Femur (tissue), 1 donor: ENCODE measurements around the gene AMOTL2.

Experiments
- DNase-seq: peaks from one replicate; pipeline ENCODE4 v3.0.0-alpha.2; 2017

Gene AMOTL2

GRCh38 chr3:134365766-134366065 is 8.5 kb downstream of the AMOTL2 start:
- peak; percentile 14 for DNase-seq

GRCh38 chr3:134364936-134365765 is 9.1 kb downstream of the AMOTL2 start:
- no peak for DNase-seq

- DNase-seq, result peak; percentile 94
Observed at GRCh38 chr3:134364061-134364935, 9.9 kb downstream of the AMOTL2 start.

GRCh38 chr3:134363381-134363755 is 10.9 kb downstream of the AMOTL2 start:
- DNase-seq, result no peak

- DNase-seq, result no peak
Observed at GRCh38 chr3:134362670-134363380, 11.4 kb downstream of the AMOTL2 start.

- no peak for DNase-seq
Observed at GRCh38 chr3:134362221-134362620, 12.0 kb downstream of the AMOTL2 start.

- no peak for DNase-seq
Observed at GRCh38 chr3:134361162-134361835, 12.9 kb downstream of the AMOTL2 start.

GRCh38 chr3:134360046-134360445 is 14.2 kb downstream of the AMOTL2 start:
- DNase-seq, result no peak

- no peak for DNase-seq
Observed at GRCh38 chr3:134359121-134360010, 14.9 kb downstream of the AMOTL2 start.

- DNase-seq, result peak; percentile 80
Observed at GRCh38 chr3:134357914-134358811, 16.1 kb downstream of the AMOTL2 start.

- DNase-seq, result no peak
Observed at GRCh38 chr3:134357261-134357913, 16.9 kb downstream of the AMOTL2 start.

GRCh38 chr3:134356411-134357040 is 17.7 kb downstream of the AMOTL2 start:
- no peak for DNase-seq

- DNase-seq, result no peak
Observed at GRCh38 chr3:134355416-134355815, 18.8 kb downstream of the AMOTL2 start.

GRCh38 chr3:134354612-134355251 is 19.5 kb downstream of the AMOTL2 start:
- DNase-seq, result no peak

GRCh38 chr3:134353831-134354611 is 20.2 kb downstream of the AMOTL2 start:
- DNase-seq, result no peak

GRCh38 chr3:134353171-134353825 is 20.9 kb downstream of the AMOTL2 start:
- no peak for DNase-seq

GRCh38 chr3:134352031-134352671 is 22.1 kb downstream of the AMOTL2 start:
- no peak for DNase-seq
